GM21717 (cell line): ENCODE data around the gene DCAF12.
"Not testable (repeated sequence)": the region's sequence is repeated elsewhere in the genome, so short reads cannot be mapped to it uniquely, and the experiment has no call there.

Experiments used
- ATAC-seq: cut with Tn5 transposase; IDR thresholded peaks from one replicate; pipeline ENCODE4 v1.9.1; 2021; ENCODE audit warnings: mild to moderate bottlenecking, moderate library complexity; ENCODE audit not compliant: unreplicated experiment

Gene DCAF12

DNA sequence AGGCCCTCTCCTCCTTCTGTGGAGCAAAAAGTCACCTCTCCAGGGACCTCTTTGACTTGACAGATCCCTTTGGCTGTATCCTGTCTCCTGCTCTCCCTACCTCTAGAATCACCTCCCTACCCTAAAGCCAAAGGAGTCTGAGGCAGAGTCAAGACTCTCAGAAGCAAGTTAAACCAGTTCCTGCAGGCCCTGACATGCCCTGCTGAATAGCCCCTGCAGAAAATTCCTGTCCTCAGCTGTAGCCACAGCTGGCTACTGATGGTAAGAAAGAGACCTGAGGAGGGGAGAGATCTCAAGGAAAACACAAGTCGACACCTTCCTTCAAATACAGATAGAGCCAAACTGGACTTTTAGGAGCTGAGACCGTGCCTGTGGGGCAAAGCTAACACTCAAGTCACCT lies 54.1 kb downstream of the DCAF12 start:
- ATAC-seq, result no peak

DNA sequence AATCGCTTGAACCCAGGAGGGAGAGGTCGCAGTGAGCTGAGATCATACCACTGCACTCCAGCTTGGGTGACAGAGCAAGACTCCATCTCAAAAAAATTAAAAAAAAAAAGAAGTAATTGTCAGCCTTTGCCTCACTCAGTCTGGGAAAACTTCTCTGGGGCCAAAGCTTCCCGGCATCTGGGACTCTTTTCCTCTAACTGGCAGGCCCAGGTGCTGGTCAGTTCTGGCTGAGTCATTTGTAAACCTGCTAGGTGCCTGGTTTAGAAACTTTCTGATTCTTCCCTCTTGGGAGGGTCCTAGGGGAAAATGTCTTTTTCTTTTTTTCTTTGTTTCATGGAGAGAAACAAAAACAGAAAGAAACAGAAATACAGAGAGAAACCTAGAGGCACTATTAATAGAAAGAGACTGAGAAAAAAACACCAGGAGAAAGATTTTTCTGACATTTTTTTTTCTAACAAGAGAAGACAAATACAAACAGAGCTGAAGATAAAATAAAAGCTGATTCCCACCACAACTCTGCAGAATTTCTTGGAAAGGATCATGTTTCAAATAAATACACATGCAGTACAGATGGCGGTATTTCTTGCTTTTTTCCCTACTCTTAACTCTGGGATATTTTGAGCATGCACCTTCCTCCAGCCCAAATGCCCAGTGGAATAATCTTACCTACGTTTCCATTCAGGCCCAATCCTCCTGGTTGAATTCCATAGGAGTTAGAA lies 55.7 kb downstream of the DCAF12 start:
- ATAC-seq, result no peak

DNA sequence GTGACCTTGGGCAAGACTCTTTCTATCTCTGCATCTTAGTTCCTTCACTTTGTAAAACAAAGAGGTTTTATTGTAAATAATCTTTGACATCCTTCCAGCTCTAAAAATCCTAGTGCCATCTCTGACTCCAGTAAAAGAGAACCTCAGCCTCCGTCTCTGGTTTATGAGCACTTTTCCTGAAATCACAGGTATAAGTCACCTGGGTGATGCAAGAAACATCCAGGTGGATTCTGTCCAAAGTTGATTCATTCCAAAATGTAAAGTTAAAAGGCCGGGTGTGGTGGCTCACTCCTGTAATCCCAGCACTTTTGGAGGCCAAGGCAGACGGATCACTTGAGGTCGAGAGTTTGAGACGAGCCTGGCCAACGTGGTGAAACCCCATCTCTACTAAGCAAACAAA lies 56.7 kb downstream of the DCAF12 start:
- no peak for ATAC-seq

DNA sequence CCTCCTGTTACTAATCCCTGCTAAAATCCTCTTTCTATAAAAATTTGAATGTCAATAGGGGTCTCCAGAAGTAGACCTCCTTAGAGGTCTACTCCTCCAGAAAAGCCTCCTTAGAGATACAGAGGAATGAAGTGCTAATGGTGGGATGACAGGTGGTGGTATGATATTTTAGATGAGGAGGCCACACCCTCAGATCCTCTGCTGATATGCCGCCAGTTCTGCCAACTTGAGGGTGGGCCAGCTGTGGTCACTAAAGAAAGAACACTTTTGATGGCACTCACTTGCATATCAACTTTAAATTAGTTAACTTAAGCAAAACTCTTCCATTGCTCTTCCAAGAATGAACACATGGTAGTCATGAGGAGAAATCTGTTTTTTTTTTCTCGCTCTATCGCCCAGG lies 61.0 kb downstream of the DCAF12 start:
- ATAC-seq, result no peak

DNA sequence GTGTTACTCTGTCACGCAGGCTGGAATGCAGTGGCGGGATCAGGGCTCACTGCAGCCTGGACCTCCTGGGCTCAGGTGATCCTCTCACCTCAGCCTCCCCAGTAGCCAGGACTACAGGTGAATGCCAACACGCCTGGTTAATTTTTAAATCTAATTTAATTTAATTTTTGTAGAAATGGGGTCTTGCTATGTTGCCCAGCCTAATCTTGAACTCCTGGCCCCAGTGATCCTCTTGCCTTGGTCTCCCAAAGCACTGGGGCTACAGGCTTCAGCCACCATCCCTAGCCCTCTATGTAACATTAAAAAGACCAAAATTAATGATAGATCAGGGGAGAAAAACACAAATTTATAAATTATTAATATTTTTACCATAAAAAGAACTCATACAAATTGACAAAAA lies 66.5 kb downstream of the DCAF12 start:
- no peak for ATAC-seq

DNA sequence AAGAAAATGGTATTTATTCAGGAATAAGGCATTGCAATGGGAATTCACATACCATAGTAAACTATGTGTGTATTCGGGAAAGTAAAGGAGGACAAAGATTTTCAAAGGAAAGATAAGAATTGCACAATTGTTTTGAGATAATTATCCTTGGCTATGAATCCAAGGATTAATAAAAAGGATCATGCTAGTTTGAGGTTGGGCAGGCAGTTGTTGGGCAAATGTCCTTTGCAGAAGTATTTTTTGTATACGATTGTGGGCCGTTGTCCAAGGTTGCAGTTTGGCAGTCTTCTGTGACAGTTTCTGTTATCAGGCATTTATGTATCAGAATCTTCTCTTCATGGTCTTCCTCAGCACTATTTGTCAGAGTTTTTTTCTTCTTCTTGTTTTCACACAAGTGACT lies 67.2 kb downstream of the DCAF12 start:
- ATAC-seq, result no peak

DNA sequence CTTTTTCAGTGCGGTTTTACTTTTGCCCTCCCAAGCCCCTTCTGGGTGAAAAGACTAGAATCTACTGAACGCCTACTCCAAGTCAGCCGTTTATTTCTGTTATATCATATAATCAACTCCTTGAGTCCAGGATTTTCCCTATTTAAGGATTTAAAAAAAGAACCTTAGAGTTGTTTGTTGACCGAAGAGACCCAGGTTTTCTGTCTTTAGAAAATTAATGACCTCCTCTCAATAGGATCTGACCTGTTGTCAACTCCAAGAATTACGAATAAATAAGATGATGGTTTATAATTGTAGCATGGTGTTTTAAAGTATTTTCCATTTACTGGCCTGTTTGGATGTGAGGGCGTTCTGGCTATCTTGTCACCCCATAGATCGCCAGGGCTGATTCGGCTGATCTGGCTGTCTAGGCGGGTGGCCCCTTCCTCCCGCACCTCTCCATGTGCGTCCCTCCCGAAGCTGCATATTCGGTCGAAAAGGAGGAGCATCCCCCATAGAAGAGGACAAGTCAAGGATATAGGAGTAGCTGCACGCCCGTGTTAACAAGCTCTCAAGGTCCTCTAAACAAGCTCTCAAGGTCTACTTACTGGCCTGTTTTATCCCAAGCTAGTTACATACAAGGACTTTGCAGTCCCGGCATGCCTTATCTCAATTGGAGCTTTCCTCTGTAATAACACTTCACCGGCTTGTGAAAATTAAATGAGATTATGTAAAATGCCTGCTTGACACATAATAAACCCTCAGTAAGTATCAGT lies 76.7 kb downstream of the DCAF12 start:
- ATAC-seq, result no peak

DNA sequence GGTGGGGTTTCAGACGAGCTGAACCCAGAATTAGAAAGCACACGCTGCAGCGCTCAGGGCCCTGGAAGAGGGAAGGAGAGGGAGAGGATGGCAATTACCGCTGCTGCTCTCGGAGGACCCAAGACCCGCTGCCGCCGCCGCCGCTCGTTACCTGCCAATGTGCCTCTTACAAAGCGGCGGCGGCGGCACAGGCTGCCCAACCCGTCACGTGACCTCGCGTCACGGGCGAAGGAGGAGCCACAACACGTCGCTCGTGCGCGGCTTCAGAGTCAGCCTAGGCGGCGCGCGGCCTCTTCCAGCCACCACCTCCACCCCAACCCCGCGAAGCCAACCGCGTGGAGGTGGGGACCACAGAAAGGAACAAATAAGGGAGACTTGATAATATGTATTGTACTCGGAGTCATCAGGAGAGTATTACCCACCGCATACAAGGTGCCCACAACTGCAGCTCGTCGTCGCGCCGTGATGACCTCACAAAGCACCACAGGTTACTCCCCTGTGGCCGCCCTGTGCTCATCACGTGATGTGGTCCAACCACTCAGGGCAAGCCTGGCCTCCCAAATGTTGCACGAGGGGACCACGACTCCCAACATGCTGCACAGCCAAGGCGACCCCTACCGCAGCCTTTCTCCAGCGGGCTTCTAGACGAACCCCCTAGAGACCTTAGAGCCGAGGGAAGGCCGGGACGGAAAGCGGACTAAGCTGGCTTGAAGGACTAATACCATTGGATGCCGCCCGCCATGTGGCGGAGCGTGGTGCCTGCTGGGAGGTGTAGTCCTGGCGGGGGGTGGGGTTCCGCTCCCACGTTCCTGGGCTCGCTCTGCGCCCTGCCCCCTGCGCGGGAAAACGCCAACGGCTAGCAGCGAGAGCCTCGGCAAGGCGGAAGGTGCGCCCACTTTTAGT lies 77.5 kb downstream of the DCAF12 start, which contains the start of gene UBAP2:
UBAP2 (minus strand) TSS at position 161 of the 903 bp plus-strand sequence. CDS start 31,739 bp downstream, outside the sequence.
- peak; percentile 72 for ATAC-seq

DNA sequence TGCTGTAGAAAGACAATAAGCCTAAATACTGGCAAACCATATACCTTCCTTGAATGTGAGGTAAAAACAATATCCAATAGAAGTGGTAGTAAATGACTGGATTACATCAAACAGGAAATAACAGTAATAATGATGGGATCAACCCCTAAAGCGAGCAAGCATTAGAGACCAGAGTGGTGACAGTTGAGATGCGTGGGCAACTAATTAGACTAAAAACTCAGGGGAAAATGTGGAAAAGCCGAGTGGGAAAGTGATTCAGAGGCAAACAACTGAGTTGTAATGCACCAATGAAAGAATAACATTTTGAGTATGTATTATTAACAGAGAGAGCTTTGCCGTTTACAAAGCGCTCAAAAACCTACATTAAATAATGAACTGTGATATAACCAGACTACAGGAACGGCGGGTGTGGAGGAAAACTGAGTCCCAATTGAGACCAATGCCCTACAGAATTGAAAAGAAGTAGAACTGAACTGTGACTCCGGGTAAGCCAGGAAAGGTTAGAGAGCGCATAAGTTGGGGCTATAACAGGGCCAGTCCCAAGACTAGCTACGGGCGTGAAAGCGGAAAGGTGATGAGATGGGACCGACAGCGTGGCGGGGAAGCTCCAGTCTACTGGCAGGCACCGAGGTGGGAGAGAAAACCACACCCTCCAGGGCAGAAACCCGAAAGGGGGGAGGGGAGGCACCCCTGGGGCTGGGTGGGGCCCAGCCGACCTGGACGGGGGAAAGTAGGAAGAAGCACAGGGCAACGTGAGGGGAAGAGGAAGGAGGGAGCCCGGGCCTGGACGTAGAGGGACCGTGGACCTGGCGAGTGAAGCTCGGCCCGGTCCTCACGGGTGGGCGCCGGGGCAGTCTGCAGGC lies 78.4 kb downstream of the DCAF12 start:
- ATAC-seq, result peak; percentile 32

DNA sequence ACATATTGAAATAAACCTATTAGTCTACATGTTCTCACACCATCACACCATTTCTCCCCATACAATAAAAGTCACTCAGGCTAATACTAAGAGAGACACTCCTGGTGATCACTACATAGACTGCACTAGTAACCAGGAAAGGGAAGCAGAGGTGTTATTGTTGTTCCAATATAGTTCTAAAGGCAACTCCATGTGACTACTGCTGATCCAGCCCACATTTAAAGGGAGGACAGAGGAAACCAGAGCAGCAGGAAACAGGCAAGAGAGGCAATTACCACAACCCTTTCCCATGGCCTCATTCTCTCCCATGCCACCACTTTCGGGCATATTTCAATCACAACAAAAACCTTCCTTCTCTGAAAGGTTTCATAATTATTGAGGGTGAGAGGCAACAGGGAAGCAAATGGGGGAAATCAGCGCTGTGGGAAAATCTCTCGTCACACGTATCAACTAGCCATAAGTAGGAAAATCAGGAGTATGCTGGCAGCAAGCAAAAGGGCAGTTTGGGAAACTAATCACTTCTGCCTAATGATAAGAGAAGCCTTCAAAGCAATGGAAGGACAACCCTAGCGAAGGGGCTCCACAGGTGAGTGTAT lies 79.6 kb downstream of the DCAF12 start:
- no peak for ATAC-seq

DNA sequence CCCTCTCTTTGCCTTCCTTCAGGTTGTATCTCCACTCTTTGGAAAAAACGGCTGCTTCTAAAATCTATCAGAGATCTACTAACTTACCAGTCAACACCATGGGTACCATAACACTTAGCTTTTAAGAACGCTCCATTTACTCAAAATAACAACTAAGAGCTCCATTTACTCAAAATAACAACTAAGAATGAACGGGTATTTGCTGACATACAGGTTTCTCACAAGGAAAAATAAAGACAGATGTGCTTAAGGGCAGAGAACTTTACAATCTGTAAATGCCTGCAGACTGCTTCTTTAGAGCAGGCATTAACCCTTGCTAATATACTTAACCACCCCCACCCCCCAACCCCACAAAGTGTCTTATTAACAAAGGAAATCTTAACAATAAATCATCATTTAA lies 80.6 kb downstream of the DCAF12 start:
- ATAC-seq, result no peak

DNA sequence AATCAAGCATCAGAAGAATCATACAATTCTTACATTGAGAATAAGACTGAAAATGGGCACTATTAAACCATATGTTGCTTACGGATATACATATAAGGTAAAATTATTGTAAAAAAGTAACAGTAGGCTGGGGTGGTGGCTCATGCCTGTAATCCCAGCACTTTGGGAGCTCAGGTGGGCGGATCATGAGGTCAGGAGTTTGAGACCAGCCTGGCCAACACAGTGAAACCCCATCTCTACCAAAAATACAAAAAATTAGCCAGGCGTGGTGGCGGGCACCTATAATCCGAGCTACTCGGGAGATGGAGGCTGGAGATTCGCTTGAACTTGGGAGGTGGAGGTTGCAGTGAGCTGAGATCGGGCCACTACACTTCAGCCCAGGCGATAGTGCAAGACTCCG lies 84.4 kb downstream of the DCAF12 start:
- ATAC-seq, result not testable (repeated sequence)

DNA sequence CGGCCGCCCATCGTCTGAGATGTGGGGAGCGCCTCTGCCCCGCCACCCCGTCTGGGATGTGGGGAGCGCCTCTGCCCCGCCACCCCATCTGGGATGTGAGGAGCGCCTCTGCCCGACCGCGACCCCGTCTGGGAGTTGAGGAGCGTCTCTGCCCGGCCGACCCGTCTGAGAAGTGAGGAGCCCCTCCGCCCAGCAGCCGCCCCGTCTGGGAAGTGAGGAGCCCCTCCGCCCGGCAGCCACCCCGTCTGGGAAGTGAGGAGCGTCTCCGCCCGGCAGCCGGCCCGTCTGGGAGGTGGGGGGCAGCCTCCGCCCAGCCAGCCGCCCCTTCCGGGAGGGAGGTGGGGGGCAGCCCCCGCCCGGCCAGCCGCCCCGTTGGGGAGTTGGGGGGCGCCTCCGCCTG lies 87.6 kb downstream of the DCAF12 start:
- not testable (repeated sequence) for ATAC-seq

DNA sequence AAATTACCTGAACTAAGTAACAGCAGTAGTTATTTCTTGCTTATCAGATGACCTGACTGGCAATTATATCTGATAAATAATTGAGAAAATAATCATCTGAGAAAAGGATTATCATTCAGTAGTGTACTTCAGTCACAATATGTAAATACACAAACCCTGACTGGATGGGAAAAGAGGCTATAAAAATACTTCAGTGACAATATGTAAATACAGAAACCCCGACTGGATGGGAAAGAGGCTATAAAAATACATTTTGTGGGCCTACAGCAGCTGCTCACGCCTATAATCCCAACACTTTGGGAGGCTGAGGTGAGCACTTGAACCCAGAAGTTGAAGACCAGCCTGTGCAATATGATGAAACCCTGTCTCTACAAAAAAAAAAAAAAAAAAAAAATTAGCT lies 88.9 kb downstream of the DCAF12 start:
- no peak for ATAC-seq

DNA sequence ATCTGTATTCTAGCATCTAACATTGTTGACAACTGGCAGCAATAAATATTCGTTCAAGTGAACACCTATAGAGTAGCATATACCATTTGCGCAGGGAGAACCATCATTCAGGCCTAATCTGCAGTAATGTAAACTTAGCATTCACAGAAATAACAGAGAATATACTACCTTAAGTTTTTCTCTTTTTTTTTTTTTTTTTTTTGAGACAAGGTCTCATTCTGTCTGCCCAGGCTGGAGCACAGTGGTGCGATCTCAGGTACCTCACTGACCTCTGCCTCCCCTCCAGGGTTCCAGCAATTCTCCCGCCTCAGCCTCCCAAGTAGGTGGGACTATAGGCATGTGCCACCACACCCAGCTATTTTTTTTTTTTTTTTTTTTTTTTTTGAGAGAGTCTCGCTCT lies 89.9 kb downstream of the DCAF12 start:
- no peak for ATAC-seq
